Head of caudate nucleus (tissue), 42 donors: ENCODE measurements around the gene LONRF3.
"Not testable (repeated sequence)": the region's sequence is repeated elsewhere in the genome, so short reads cannot be mapped to it uniquely, and the experiment has no call there.

Experiments used
- DNase-seq, 42 donors: peaks; one replicate each; pipeline versions ENCODE4 v3.0.0 to v3.0.0-alpha.2; 2020 to 2021; ENCODE audit warnings: mixed read lengths in 7 of 42
- intact Hi-C: fragments of 100-400 bp; cut with DNase I; formaldehyde crosslinking; loops from one replicate; pipeline ENCODE4 v1.15.0; 2022

Gene LONRF3

GRCh38 chrX:118978451-118978850 is 4.0 kb downstream of the LONRF3 start:
- intact Hi-C loops, result no loop called here

GRCh38 chrX:118980761-118981160 is 6.3 kb downstream of the LONRF3 start:
- DNase-seq, result no peak
- intact Hi-C loops, result loop anchor here (10.0 kb wide), 1 partner anchor 126 kb away; no protein-coding TSS in a partner anchor

More at GRCh38 chrX:118978451-118978850, 4.0 kb downstream of the LONRF3 start:
- peak in 3 of 42 donors; percentile 5 to 45 (median 28) for DNase-seq

GRCh38 chrX:118983513-118983912 is 9.1 kb downstream of the LONRF3 start:
- intact Hi-C loops, result loop anchor here (10.0 kb wide), 1 partner anchor 129 kb away; no protein-coding TSS in a partner anchor

GRCh38 chrX:118988911-118989310 is 14.5 kb downstream of the LONRF3 start:
- intact Hi-C loops, result loop anchor here (10.0 kb wide), 1 partner anchor 134 kb away; no protein-coding TSS in a partner anchor
- no peak for DNase-seq

More at GRCh38 chrX:118983513-118983912, 9.1 kb downstream of the LONRF3 start:
- DNase-seq, result no peak

- intact Hi-C loops, result loop anchor here (10.0 kb wide), 1 partner anchor 135 kb away; no protein-coding TSS in a partner anchor
- no peak for DNase-seq
Measured at GRCh38 chrX:118989886-118990285, 15.5 kb downstream of the LONRF3 start.

- DNase-seq, result no peak
- intact Hi-C loops, result no loop called here
Measured at GRCh38 chrX:118990512-118991227, 16.3 kb downstream of the LONRF3 start.

- DNase-seq, intact Hi-C loops: not testable (repeated sequence)
Measured at GRCh38 chrX:118992441-118993121, 18.2 kb downstream of the LONRF3 start.

- no peak for DNase-seq
- intact Hi-C loops, result no loop called here
Measured at GRCh38 chrX:119003462-119003861, 29.0 kb downstream of the LONRF3 start.

GRCh38 chrX:119004920-119005524 is 30.6 kb downstream of the LONRF3 start:
- intact Hi-C loops, result no loop called here
- peak; percentile 19 to 80 (median 58) for DNase-seq

- DNase-seq, result no peak
- intact Hi-C loops, result no loop called here
Measured at GRCh38 chrX:119007189-119007770, 32.9 kb downstream of the LONRF3 start.

GRCh38 chrX:119008110-119008744 is 33.8 kb downstream of the LONRF3 start:
- intact Hi-C loops, result no loop called here
- DNase-seq, result peak in 37 of 42 donors; percentile 2 to 79 (median 48)

GRCh38 chrX:119009071-119009470 is 34.7 kb downstream of the LONRF3 start:
- no peak for DNase-seq
- intact Hi-C loops, result no loop called here

- no peak for DNase-seq
- intact Hi-C loops, result no loop called here
Measured at GRCh38 chrX:119010491-119010890, 36.1 kb downstream of the LONRF3 start.

GRCh38 chrX:119013164-119013563 is 38.7 kb downstream of the LONRF3 start:
- DNase-seq, result no peak
- intact Hi-C loops, result no loop called here

- intact Hi-C loops, result no loop called here
- DNase-seq, result peak in 5 of 42 donors; percentile 2 to 42 (median 21)
Measured at GRCh38 chrX:119015407-119016237, 41.2 kb downstream of the LONRF3 start.

GRCh38 chrX:119017077-119017476 is 42.7 kb downstream of the LONRF3 start:
- DNase-seq, result no peak
- intact Hi-C loops, result no loop called here

GRCh38 chrX:119025900-119026299 is 51.5 kb downstream of the LONRF3 start:
- intact Hi-C loops, result no loop called here

GRCh38 chrX:119026344-119026743 is 51.9 kb downstream of the LONRF3 start:
- intact Hi-C loops, DNase-seq: not testable (repeated sequence)

More at GRCh38 chrX:119025900-119026299, 51.5 kb downstream of the LONRF3 start:
- DNase-seq, result no peak
